GM12891 (cell line): ENCODE results near the gene ANKAR.
"Not testable (repeated sequence)": the region's sequence is repeated elsewhere in the genome, so short reads cannot be mapped to it uniquely, and the experiment has no call there.

ENCODE experiments used
- DNase-seq: peaks from one replicate; pipeline ENCODE4 v3.0.0; 2011; ENCODE audit warnings: low spot score; ENCODE audit not compliant: insufficient read length
- FAIRE-seq: peaks from 2 replicates; lab custom pipeline; 2011; peaks lifted over from hg19 to GRCh38; lab: Jason Lieb, UNC
- PAX5 ChIP-seq: IDR thresholded peaks from 2 replicates; pipeline ENCODE4 v1.6.1; 2011; ENCODE audit warnings: low read length, moderate library complexity, mild to moderate bottlenecking; ENCODE audit not compliant: insufficient read depth, severe bottlenecking
- POLR2A ChIP-seq: IDR thresholded peaks from 2 replicates; pipeline ENCODE4 v1.6.1; 2011; ENCODE audit warnings: low read depth, low read length, control low read depth
- POLR2AphosphoS5 ChIP-seq: IDR thresholded peaks from 2 replicates; pipeline ENCODE4 v1.6.1; 2011; ENCODE audit warnings: low read depth, low read length, control low read depth
- POU2F2 ChIP-seq: IDR thresholded peaks from 2 replicates; pipeline ENCODE4 v1.6.1; 2011; ENCODE audit warnings: low read depth, mild to moderate bottlenecking, control low read depth, low read length, moderate library complexity
- SPI1 ChIP-seq: IDR thresholded peaks from 2 replicates; pipeline ENCODE4 v1.6.1; 2011; ENCODE audit warnings: low read depth, low read length, control low read depth
- TAF1 ChIP-seq: IDR thresholded peaks from 2 replicates; pipeline ENCODE4 v1.6.1; 2011; ENCODE audit warnings: low read depth, low read length, control low read depth

Gene ANKAR

DNA sequence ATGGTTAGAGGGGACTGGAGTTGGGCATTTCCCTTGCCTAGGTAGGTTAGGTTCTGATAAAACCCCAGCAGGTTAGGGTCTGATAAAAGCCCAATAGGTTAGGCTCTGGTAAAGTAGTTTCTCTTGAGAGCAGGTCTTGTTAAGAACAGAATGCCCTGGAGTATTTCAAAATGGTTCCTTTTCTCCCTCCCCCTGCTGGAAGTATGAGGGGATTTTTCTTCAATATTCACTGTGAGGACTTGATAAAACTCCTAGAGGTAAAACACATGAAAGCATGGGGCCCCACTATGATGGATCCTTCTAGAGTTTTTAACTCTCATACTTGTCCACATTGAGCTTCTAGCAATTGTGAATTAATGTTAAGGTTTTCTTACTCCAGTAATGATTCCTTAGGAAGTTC, 27.6 kb downstream of the ANKAR start:
- DNase-seq, result no peak
- TF ChIP-seq SPI1 (no peak), POU2F2 (no peak), TAF1 (no peak)

GRCh38 chr2:189709501-189710221, 35.2 kb downstream of the ANKAR start:
- FAIRE-seq, result no peak
- no peak for TF ChIP-seq POLR2A
- no peak for TF ChIP-seq SPI1
- no peak for TF ChIP-seq TAF1
- no peak for DNase-seq

More for the DNA sequence above, 27.6 kb downstream of the ANKAR start:
- FAIRE-seq, result no peak

GRCh38 chr2:189717593-189717992, 43.1 kb downstream of the ANKAR start:
- not testable (repeated sequence) for DNase-seq, FAIRE-seq

- FAIRE-seq, result no peak
- DNase-seq, result no peak
- TF ChIP-seq POLR2AphosphoS5 (no peak), TAF1 (no peak), POU2F2 (no peak), PAX5 (no peak), POLR2A (no peak), SPI1 (no peak)
These were observed 45.1 kb downstream of the ANKAR start for GRCh38 chr2:189719571-189719970.

- TF ChIP-seq PAX5 (no peak), POLR2AphosphoS5 (no peak), POU2F2 (no peak), POLR2A (no peak), TAF1 (no peak), SPI1 (no peak)
- FAIRE-seq, result no peak
- no peak for DNase-seq
These were observed 48.7 kb downstream of the ANKAR start for GRCh38 chr2:189723192-189723591.
